OCI-LY7 (cell line): ENCODE results near the gene RBM39. TPM values are rescaled to one million over a fixed set of nuclear protein-coding genes. Genes with fewer than 3 reads are reported as not detected.
"Not testable (repeated sequence)": the region's sequence is repeated elsewhere in the genome, so short reads cannot be mapped to it uniquely, and the experiment has no call there.

Experiments used
- BruUV-seq: library from RNA; stranded (reverse); fragments of 400-500 nt; replicated peaks from 2 replicates; lab custom pipeline; 2021; lab: Mats Ljungman, UMichigan
- CTCF ChIA-PET: fragments of 300-600 bp; sonication (Branson Sonifier 250); formaldehyde crosslinking; loops from one replicate; lab custom pipeline; 2022; ENCODE audit warnings: antibody characterized with exemption; ENCODE audit not compliant: unreplicated experiment; lab: Charles Lee
- POLR2A ChIA-PET: fragments of 300-600 bp; sonication (Branson Sonifier 250); formaldehyde crosslinking; loops from one replicate; lab custom pipeline; 2022; ENCODE audit warnings: antibody characterized with exemption; lab: Charles Lee
- DNase-seq: peaks from one replicate; pipeline ENCODE4 v3.0.0-alpha.2; 2015; ENCODE audit warnings: low spot score
- H2AFZ ChIP-seq: fragments of 200-600 bp; sonication (generic), shearing (Covaris generic); 2 replicates; pipeline ENCODE4 v1.6.1; 2014; ENCODE audit warnings: mild to moderate bottlenecking, antibody characterized with exemption, low read length, moderate library complexity
- H3K27ac ChIP-seq: fragments of 200-600 bp; sonication (generic); 2 replicates; pipeline ENCODE4 v1.5.1; 2014; ENCODE audit warnings: mixed run types, low read depth, mild to moderate bottlenecking, moderate library complexity, low read length, inconsistent platforms; ENCODE audit not compliant: poor library complexity, severe bottlenecking
- H3K36me3 ChIP-seq: fragments of 200-600 bp; sonication (generic); 2 replicates; pipeline ENCODE4 v1.6.1; 2014; ENCODE audit warnings: mild to moderate bottlenecking, antibody characterized with exemption, low read length, moderate library complexity, mixed read lengths; ENCODE audit not compliant: insufficient read depth
- H3K4me1 ChIP-seq: fragments of 200-600 bp; sonication (generic); 2 replicates; pipeline ENCODE4 v1.5.1; 2014; ENCODE audit warnings: mild to moderate bottlenecking, low read length; ENCODE audit not compliant: insufficient read depth, poor library complexity, severe bottlenecking
- H3K4me2 ChIP-seq: fragments of 200-600 bp; sonication (generic); 2 replicates; pipeline ENCODE4 v1.6.1; 2014; ENCODE audit warnings: mild to moderate bottlenecking, low read length
- H3K4me3 ChIP-seq: fragments of 200-600 bp; sonication (generic); 2 replicates; pipeline ENCODE4 v1.5.1; 2014; ENCODE audit warnings: mild to moderate bottlenecking, low read depth, low read length; ENCODE audit not compliant: poor library complexity, severe bottlenecking
- H3K79me2 ChIP-seq: fragments of 200-600 bp; sonication (generic); 2 replicates; pipeline ENCODE4 v1.6.1; 2016; ENCODE audit warnings: low read depth, mild to moderate bottlenecking, low read length, moderate library complexity, mixed read lengths; ENCODE audit not compliant: insufficient read depth
- H3K9me2 ChIP-seq: fragments of 200-600 bp; sonication (generic); 2 replicates; pipeline ENCODE4 v1.6.1; 2016; ENCODE audit warnings: mild to moderate bottlenecking, low read length, mixed read lengths; ENCODE audit not compliant: insufficient read depth
- H3K9me3 ChIP-seq: fragments of 200-600 bp; sonication (generic); 2 replicates; pipeline ENCODE4 v1.6.1; 2014; ENCODE audit warnings: mild to moderate bottlenecking, mixed run types, low read length, mixed read lengths
- H4K20me1 ChIP-seq: fragments of 200-600 bp; sonication (generic); 2 replicates; pipeline ENCODE4 v1.6.1; 2014; ENCODE audit warnings: mild to moderate bottlenecking, antibody characterized with exemption, low read length, moderate library complexity, mixed read lengths; ENCODE audit not compliant: insufficient read depth
- CTCF ChIP-seq: fragments of 200-600 bp; sonication (generic); conservative IDR thresholded peaks from 2 replicates; pipeline ENCODE4 v1.5.1; 2014; ENCODE audit warnings: mild to moderate bottlenecking, antibody characterized with exemption, low read length, moderate library complexity, mixed read lengths
- EZH2phosphoT487 ChIP-seq: fragments of 200-600 bp; sonication (generic); IDR thresholded peaks from 2 replicates; pipeline ENCODE4 v1.6.1; 2018; ENCODE audit warnings: low read depth, borderline replicate concordance, mild to moderate bottlenecking, mixed run types, antibody characterized with exemption, low read length, moderate library complexity, mixed read lengths
- intact Hi-C: fragments of 100-400 bp; cut with micrococcal nuclease; formaldehyde crosslinking; loops from one replicate; pipeline ENCODE4 v1.10.0; 2022; ENCODE audit not compliant: unreplicated experiment
- total RNA-seq, 2 experiments: library from RNA; depleted of rRNA in 1 of 2; stranded (reverse); fragments of >200 nt in 1 of 2; shearing (Covaris generic) in 1 of 2; gene quantifications; 2 replicates each; pipeline ENCODE4 v1.2.3, GENCODE V29; 2014 to 2022

The RBM39 gene
- total RNA-seq, 2 experiments from 2014 or later = 346 to 431 TPM

- DNase-seq, H3K9me3 ChIP-seq, CTCF ChIA-PET, BruUV-seq, H3K4me3 ChIP-seq, H3K4me1 ChIP-seq, H3K27ac ChIP-seq, H2AFZ ChIP-seq, H3K9me2 ChIP-seq, H3K4me2 ChIP-seq, intact Hi-C loops: not testable (repeated sequence)
- Histone ChIP-seq H3K36me3 (peaks cover 98% of the 10 kb centered on the region), H4K20me1 (peaks cover 23% of the 10 kb centered on the region), H3K79me2 (peaks cover 53% of the 10 kb centered on the region)
- POLR2A ChIA-PET = interaction anchor here (0.6 to 1.2 kb wide), 2 partner anchors 30 to 90 kb away, joined by 3 to 4 read pairs; partner anchors contain the start of gene SPAG4
Measured at GRCh38 chr20:35705894-35706293, 36.2 kb downstream of the RBM39 start.

- H3K4me3 ChIP-seq = no peak overlapping the region
- no peak overlapping the region for H2AFZ ChIP-seq
- no peak overlapping the region for H3K4me2 ChIP-seq
- peaks cover 53% of the 10 kb centered on the region for H3K79me2 ChIP-seq
- CTCF ChIA-PET = no interaction called here
- POLR2A ChIA-PET = interaction anchor here (0.7 kb wide), 1 partner anchor 31 kb away, joined by 3 read pairs; no protein-coding TSS in a partner anchor
- TF ChIP-seq EZH2phosphoT487 (no peak), CTCF (no peak)
- no TSS peak for BruUV-seq
- H3K36me3 ChIP-seq = peaks cover 91% of the 10 kb centered on the region
- intact Hi-C loops = loop anchor here (5.0 kb wide), 1 partner anchor 33 kb away; no protein-coding TSS in a partner anchor
- H3K9me2 ChIP-seq = no peaks in the 10 kb centered on the region
- peaks cover 11% of the 10 kb centered on the region for H3K4me1 ChIP-seq
- no peak for DNase-seq
- H3K9me3 ChIP-seq = no peaks in the 10 kb centered on the region
- no peak overlapping the region for H3K27ac ChIP-seq
- peaks cover 12% of the 10 kb centered on the region; the same call in 1 of the 2 replicates for H4K20me1 ChIP-seq
Measured at GRCh38 chr20:35704514-35705261, 37.4 kb downstream of the RBM39 start.

GRCh38 chr20:35702824-35703695 is 39.0 kb downstream of the RBM39 start:
- H3K9me3 ChIP-seq = no peaks in the 10 kb centered on the region
- no peak overlapping the region for H3K4me2 ChIP-seq
- TF ChIP-seq CTCF (no peak), EZH2phosphoT487 (no peak)
- no peak overlapping the region for H2AFZ ChIP-seq
- no peak for DNase-seq
- ChIA-PET CTCF (no interaction called here), POLR2A (interaction anchor here (0.7 to 1.6 kb wide), 4 partner anchors 10 to 69 kb away, joined by 3 to 5 read pairs (median 3); partner anchors contain the start of genes CPNE1, PHF20 and RBM12)
- H3K4me3 ChIP-seq = no peak overlapping the region
- peaks cover 44% of the 10 kb centered on the region for H3K79me2 ChIP-seq
- H3K36me3 ChIP-seq = peaks cover 75% of the 10 kb centered on the region
- no peak overlapping the region for H3K27ac ChIP-seq
- no TSS peak for BruUV-seq
- H3K9me2 ChIP-seq = no peaks in the 10 kb centered on the region
- H4K20me1 ChIP-seq = peaks cover 8% of the 10 kb centered on the region; the same call in 1 of the 2 replicates
- H3K4me1 ChIP-seq = peaks cover 14% of the 10 kb centered on the region
- intact Hi-C loops = loop anchor here (5.0 kb wide), 1 partner anchor 34 kb away; no protein-coding TSS in a partner anchor
